WTC11 (cell line): Measurements from ENCODE around the gene MALSU1. TPM values are rescaled to one million over a fixed set of nuclear protein-coding genes. Genes with fewer than 3 reads are reported as not detected.

Source experiments
- ATAC-seq: fragments of 200-7000 bp; cut with Tn5 transposase; 2 replicates; pipeline ENCODE4 v1.10.0; 2021; ENCODE audit warnings: mild to moderate bottlenecking, moderate library complexity
- CTCF ChIA-PET: fragments of 300-600 bp; sonication (Branson Sonifier 250); formaldehyde crosslinking; loops from one replicate; lab custom pipeline; 2021; ENCODE audit warnings: antibody characterized with exemption; lab: Charles Lee
- POLR2A ChIA-PET: fragments of 350-600 bp; sonication (Branson Sonifier 250); formaldehyde crosslinking; loops from one replicate; lab custom pipeline; 2021; ENCODE audit warnings: antibody characterized with exemption; lab: Charles Lee
- DNase-seq: peaks from one replicate; pipeline ENCODE4 v3.0.0; 2021; ENCODE audit warnings: low spot score
- H3K27ac Mint-ChIP-seq: 2 replicates; pipeline ENCODE4 v1.8.0; 2021; ENCODE audit warnings: mixed read lengths
- H3K27me3 Mint-ChIP-seq: 2 replicates; pipeline ENCODE4 v1.8.0; 2021; ENCODE audit warnings: low read depth, mild to moderate bottlenecking, moderate library complexity, mixed read lengths
- H3K36me3 Mint-ChIP-seq: 2 replicates; pipeline ENCODE4 v1.8.0; 2021; ENCODE audit warnings: mixed read lengths
- H3K4me1 Mint-ChIP-seq: 2 replicates; pipeline ENCODE4 v1.8.0; 2022; ENCODE audit warnings: mixed read lengths
- H3K4me3 Mint-ChIP-seq: 2 replicates; pipeline ENCODE4 v1.8.0; 2021; ENCODE audit warnings: mild to moderate bottlenecking, moderate library complexity, mixed read lengths
- H3K9me3 Mint-ChIP-seq: 2 replicates; pipeline ENCODE4 v1.8.0; 2021; ENCODE audit warnings: mixed read lengths
- ATF2 ChIP-seq: sonication (generic); formaldehyde crosslinking; IDR thresholded peaks from 2 replicates; pipeline ENCODE4 v1.8.1; 2022; ENCODE audit warnings: low read depth, missing genetic modification reagents, borderline replicate concordance
- FOXP1 ChIP-seq: sonication (generic); formaldehyde crosslinking; IDR thresholded peaks from 2 replicates; pipeline ENCODE4 v1.8.0; 2022; ENCODE audit warnings: missing genetic modification reagents, mild to moderate bottlenecking, moderate library complexity, borderline replicate concordance
- HMGA2 ChIP-seq: fragments of 250-450 bp; sonication (Bioruptor Pico); IDR thresholded peaks from 2 replicates; pipeline ENCODE4 v1.4.0; 2021; ENCODE audit warnings: mild to moderate bottlenecking, moderate library complexity
- JAZF1 ChIP-seq: fragments of 250-450 bp; sonication (Bioruptor Pico); IDR thresholded peaks from 2 replicates; pipeline ENCODE4 v1.9.0; 2021; ENCODE audit warnings: moderate library complexity, mild to moderate bottlenecking, inconsistent platforms
- JUN ChIP-seq: sonication (generic); formaldehyde crosslinking; IDR thresholded peaks from 2 replicates; pipeline ENCODE4 v1.8.0; 2023; ENCODE audit warnings: mild to moderate bottlenecking, missing genetic modification reagents
- NR2C2 ChIP-seq: sonication (generic); formaldehyde crosslinking; IDR thresholded peaks from 2 replicates; pipeline ENCODE4 v1.8.0; 2022; ENCODE audit warnings: mild to moderate bottlenecking, missing genetic modification reagents
- RELA ChIP-seq: sonication (generic); formaldehyde crosslinking; IDR thresholded peaks from 2 replicates; pipeline ENCODE4 v1.8.1; 2022; ENCODE audit warnings: missing genetic modification reagents, mild to moderate bottlenecking, borderline replicate concordance
- STAT6 ChIP-seq: sonication (generic); formaldehyde crosslinking; conservative IDR thresholded peaks from 2 replicates; pipeline ENCODE4 v1.8.1; 2023; ENCODE audit warnings: mild to moderate bottlenecking, low read depth, missing genetic modification reagents, moderate library complexity
- TEAD4 ChIP-seq: sonication (generic); formaldehyde crosslinking; IDR thresholded peaks from 2 replicates; pipeline ENCODE4 v1.8.0; 2022; ENCODE audit warnings: mild to moderate bottlenecking, missing genetic modification reagents
- TP53 ChIP-seq: sonication (generic); formaldehyde crosslinking; IDR thresholded peaks from 2 replicates; pipeline ENCODE4 v1.8.1; 2023; ENCODE audit warnings: mild to moderate bottlenecking, missing genetic modification reagents
- ZNF219 ChIP-seq: sonication (generic); formaldehyde crosslinking; IDR thresholded peaks from 2 replicates; pipeline ENCODE4 v1.8.0; 2023; ENCODE audit warnings: missing genetic modification reagents, mild to moderate bottlenecking, borderline replicate concordance
- ZNF232 ChIP-seq: sonication (generic); formaldehyde crosslinking; IDR thresholded peaks from 2 replicates; pipeline ENCODE4 v1.8.0; 2022; ENCODE audit warnings: mild to moderate bottlenecking, missing genetic modification reagents
- ZNF281 ChIP-seq: sonication (generic); formaldehyde crosslinking; IDR thresholded peaks from 2 replicates; pipeline ENCODE4 v1.8.0; 2023; ENCODE audit warnings: mild to moderate bottlenecking, missing genetic modification reagents
- ZNF425 ChIP-seq: fragments of 250-450 bp; sonication (Bioruptor Pico); conservative IDR thresholded peaks from 2 replicates; pipeline ENCODE4 v1.9.0; 2021; ENCODE audit warnings: mild to moderate bottlenecking
- total RNA-seq: library from RNA; stranded (reverse); gene quantifications from 3 replicates; pipeline ENCODE4 v1.2.3, GENCODE V29; 2021
- TF ChIP-seq, protein P1 (sequence below): fragments of 250-450 bp; sonication (Bioruptor Pico); IDR thresholded peaks from 2 replicates; pipeline ENCODE4 v1.9.0; 2021; ENCODE audit warnings: mild to moderate bottlenecking, borderline replicate concordance
- TF ChIP-seq, protein P2 (sequence below): sonication (generic); formaldehyde crosslinking; IDR thresholded peaks from 2 replicates; pipeline ENCODE4 v1.8.0; 2022; ENCODE audit warnings: missing genetic modification reagents
- TF ChIP-seq, protein P3 (sequence below): sonication (generic); formaldehyde crosslinking; IDR thresholded peaks from 2 replicates; pipeline ENCODE4 v1.8.0; 2022; ENCODE audit warnings: mild to moderate bottlenecking, missing genetic modification reagents

Gene MALSU1
- total RNA-seq, 1 experiment from 2014 or later, result 81.5 TPM

DNA sequence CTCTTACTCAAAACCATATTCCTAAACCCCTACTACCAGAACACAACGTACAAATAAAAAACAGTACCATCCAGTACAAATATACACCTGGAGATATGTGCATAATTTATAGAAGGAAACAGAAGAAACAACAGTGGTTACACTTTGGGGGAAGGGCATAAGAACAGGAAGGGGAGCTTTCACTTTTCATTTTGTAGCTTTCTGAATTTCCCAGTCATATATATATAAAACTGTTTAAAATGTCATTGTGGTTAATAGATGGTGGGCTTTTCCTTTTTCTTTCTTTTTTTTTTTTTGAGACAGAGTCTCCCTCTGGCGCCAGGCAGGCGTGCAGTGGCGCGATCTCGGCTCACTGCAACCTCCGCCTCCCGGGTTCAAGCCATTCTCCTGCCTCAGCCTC lies 47.2 kb downstream of the MALSU1 start (continued):
- TF ChIP-seq, protein P1, sequence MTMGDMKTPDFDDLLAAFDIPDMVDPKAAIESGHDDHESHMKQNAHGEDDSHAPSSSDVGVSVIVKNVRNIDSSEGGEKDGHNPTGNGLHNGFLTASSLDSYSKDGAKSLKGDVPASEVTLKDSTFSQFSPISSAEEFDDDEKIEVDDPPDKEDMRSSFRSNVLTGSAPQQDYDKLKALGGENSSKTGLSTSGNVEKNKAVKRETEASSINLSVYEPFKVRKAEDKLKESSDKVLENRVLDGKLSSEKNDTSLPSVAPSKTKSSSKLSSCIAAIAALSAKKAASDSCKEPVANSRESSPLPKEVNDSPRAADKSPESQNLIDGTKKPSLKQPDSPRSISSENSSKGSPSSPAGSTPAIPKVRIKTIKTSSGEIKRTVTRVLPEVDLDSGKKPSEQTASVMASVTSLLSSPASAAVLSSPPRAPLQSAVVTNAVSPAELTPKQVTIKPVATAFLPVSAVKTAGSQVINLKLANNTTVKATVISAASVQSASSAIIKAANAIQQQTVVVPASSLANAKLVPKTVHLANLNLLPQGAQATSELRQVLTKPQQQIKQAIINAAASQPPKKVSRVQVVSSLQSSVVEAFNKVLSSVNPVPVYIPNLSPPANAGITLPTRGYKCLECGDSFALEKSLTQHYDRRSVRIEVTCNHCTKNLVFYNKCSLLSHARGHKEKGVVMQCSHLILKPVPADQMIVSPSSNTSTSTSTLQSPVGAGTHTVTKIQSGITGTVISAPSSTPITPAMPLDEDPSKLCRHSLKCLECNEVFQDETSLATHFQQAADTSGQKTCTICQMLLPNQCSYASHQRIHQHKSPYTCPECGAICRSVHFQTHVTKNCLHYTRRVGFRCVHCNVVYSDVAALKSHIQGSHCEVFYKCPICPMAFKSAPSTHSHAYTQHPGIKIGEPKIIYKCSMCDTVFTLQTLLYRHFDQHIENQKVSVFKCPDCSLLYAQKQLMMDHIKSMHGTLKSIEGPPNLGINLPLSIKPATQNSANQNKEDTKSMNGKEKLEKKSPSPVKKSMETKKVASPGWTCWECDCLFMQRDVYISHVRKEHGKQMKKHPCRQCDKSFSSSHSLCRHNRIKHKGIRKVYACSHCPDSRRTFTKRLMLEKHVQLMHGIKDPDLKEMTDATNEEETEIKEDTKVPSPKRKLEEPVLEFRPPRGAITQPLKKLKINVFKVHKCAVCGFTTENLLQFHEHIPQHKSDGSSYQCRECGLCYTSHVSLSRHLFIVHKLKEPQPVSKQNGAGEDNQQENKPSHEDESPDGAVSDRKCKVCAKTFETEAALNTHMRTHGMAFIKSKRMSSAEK (CRISPR knock-in tag), result no peak
- TF ChIP-seq STAT6, result no peak
- no peak for TF ChIP-seq ZNF232
- TF ChIP-seq, protein P2, sequence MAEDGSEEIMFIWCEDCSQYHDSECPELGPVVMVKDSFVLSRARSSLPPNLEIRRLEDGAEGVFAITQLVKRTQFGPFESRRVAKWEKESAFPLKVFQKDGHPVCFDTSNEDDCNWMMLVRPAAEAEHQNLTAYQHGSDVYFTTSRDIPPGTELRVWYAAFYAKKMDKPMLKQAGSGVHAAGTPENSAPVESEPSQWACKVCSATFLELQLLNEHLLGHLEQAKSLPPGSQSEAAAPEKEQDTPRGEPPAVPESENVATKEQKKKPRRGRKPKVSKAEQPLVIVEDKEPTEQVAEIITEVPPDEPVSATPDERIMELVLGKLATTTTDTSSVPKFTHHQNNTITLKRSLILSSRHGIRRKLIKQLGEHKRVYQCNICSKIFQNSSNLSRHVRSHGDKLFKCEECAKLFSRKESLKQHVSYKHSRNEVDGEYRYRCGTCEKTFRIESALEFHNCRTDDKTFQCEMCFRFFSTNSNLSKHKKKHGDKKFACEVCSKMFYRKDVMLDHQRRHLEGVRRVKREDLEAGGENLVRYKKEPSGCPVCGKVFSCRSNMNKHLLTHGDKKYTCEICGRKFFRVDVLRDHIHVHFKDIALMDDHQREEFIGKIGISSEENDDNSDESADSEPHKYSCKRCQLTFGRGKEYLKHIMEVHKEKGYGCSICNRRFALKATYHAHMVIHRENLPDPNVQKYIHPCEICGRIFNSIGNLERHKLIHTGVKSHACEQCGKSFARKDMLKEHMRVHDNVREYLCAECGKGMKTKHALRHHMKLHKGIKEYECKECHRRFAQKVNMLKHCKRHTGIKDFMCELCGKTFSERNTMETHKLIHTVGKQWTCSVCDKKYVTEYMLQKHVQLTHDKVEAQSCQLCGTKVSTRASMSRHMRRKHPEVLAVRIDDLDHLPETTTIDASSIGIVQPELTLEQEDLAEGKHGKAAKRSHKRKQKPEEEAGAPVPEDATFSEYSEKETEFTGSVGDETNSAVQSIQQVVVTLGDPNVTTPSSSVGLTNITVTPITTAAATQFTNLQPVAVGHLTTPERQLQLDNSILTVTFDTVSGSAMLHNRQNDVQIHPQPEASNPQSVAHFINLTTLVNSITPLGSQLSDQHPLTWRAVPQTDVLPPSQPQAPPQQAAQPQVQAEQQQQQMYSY (CRISPR knock-in tag), result no peak
- no peak for TF ChIP-seq JAZF1 (CRISPR knock-in tag)
- TF ChIP-seq, protein P3, sequence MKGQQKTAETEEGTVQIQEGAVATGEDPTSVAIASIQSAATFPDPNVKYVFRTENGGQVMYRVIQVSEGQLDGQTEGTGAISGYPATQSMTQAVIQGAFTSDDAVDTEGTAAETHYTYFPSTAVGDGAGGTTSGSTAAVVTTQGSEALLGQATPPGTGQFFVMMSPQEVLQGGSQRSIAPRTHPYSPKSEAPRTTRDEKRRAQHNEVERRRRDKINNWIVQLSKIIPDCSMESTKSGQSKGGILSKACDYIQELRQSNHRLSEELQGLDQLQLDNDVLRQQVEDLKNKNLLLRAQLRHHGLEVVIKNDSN, result no peak
- TF ChIP-seq TP53, result no peak

DNA sequence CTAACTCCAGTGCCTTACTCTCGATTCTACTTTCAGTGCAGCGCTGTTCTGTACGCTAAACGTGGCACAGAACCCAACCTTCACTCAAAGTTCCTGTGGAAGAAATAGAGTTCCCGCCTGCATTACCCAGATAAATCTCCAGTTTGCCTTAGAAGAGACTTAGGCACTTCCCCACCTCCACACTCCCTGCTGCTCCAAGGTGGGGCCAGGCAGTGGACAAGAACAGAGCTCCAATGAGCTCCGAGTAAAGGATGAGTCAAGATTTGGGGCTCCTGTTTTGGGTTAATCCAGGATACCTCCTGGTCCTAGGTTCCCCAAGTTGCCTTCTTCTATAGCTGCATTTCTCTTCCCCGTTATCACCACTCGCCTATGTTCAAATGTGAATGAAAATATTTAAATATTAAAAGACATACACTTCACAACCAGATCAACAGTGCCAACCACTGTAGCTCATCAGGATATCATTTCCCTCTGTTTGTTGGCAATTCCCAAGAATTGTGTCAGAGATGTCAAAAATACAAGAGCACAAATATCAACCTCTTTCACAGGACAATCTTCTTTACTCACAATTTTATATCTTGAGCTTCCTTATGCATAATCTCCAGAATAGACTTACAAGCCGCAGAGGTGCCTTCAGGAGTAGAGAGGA lies 48.0 kb downstream of the MALSU1 start:
- Mint-ChIP-seq H3K4me1 (peaks cover 9% of the 10 kb centered on the region), H3K9me3 (no peaks in the 10 kb centered on the region)
- POLR2A ChIA-PET, result no interaction called here
- TF ChIP-seq ZNF219 (CRISPR knock-in tag), result no peak
- TF ChIP-seq TEAD4, result no peak
- TF ChIP-seq HMGA2 (CRISPR knock-in tag), result no peak
- no peak for TF ChIP-seq FOXP1 (CRISPR knock-in tag)
- no peak for TF ChIP-seq ZNF425
- TF ChIP-seq ZNF281 (CRISPR knock-in tag), result no peak
- no peak for TF ChIP-seq ATF2 (CRISPR knock-in tag)
- TF ChIP-seq JUN (CRISPR knock-in tag), result no peak
- TF ChIP-seq RELA (CRISPR knock-in tag), result no peak
- no peak for TF ChIP-seq NR2C2 (CRISPR knock-in tag)

More for the DNA sequence above, 48.0 kb downstream of the MALSU1 start:
- peaks cover 68% of the 10 kb centered on the region for H3K36me3 Mint-ChIP-seq
- no peak for ATAC-seq
- no peaks in the 10 kb centered on the region for H3K27me3 Mint-ChIP-seq
- H3K27ac Mint-ChIP-seq, result peak overlapping the region; percentile 27; the same call in 1 of the 2 replicates
- CTCF ChIA-PET, result no interaction called here
- no peak for DNase-seq
- no peak overlapping the region for H3K4me3 Mint-ChIP-seq
